CD14-positive monocyte (primary cell): ENCODE results near the gene ACTN4. TPM values are rescaled to one million over a fixed set of nuclear protein-coding genes. Genes with fewer than 3 reads are reported as not detected.

Source experiments
- DNase-seq, 3 donors: peaks; one replicate each; pipeline ENCODE4 v3.0.0-alpha.2; 2011 to 2022
- H2AFZ ChIP-seq: 2 replicates; pipeline ENCODE4 v1.6.0; 2012; ENCODE audit warnings: mild to moderate bottlenecking, low read depth, low read length, inconsistent platforms; ENCODE audit not compliant: insufficient read depth, poor library complexity, severe bottlenecking
- H3K27ac ChIP-seq, 2 donors: 1 replicate in 1 of 2; 2 replicates in 1 of 2; pipeline ENCODE4 v1.5.1; 2012 to 2013; ENCODE audit warnings: low read length in 2 of 2, control low read depth in 1 of 2, inconsistent platforms in 1 of 2, low read depth in 1 of 2, mild to moderate bottlenecking in 1 of 2
- H3K27me3 ChIP-seq, 2 donors: one replicate each; pipeline versions ENCODE4 v1.6.0 to v1.6.1; 2011 to 2013; ENCODE audit warnings: low read length in 2 of 2; ENCODE audit not compliant: control insufficient read depth in 2 of 2, insufficient read depth in 2 of 2
- H3K36me3 ChIP-seq, 2 donors: replicated peaks in 1 of 2; 1 replicate in 1 of 2; 2 replicates in 1 of 2; pipeline versions ENCODE4 v1.5.1 to v1.6.1; 2012 to 2013; ENCODE audit warnings: low read length in 2 of 2, control low read depth in 1 of 2, inconsistent platforms in 1 of 2, mild to moderate bottlenecking in 1 of 2; ENCODE audit not compliant: insufficient read depth in 2 of 2, control insufficient read depth in 1 of 2
- H3K4me1 ChIP-seq, 2 donors: 1 replicate in 1 of 2; 2 replicates in 1 of 2; pipeline versions ENCODE4 v1.5.1 to v1.6.1; 2012 to 2013; ENCODE audit warnings: low read length in 2 of 2, control low read depth in 1 of 2, inconsistent platforms in 1 of 2, mild to moderate bottlenecking in 1 of 2, moderate library complexity in 1 of 2; ENCODE audit not compliant: insufficient read depth in 2 of 2, control insufficient read depth in 1 of 2
- H3K4me2 ChIP-seq: replicated peaks from 2 replicates; pipeline ENCODE3; 2012; ENCODE audit warnings: low read length, moderate library complexity, mild to moderate bottlenecking; ENCODE audit not compliant: poor library complexity, severe bottlenecking; ENCODE audit errors: extremely low read depth
- H3K4me3 ChIP-seq, 3 experiments: fragments of 200-600 bp in 1 of 3; sonication (generic) in 1 of 3; replicated peaks in 1 of 3; 1 replicate in 2 of 3; 2 replicates in 1 of 3; pipeline ENCODE4 v1.5.1; 2011 to 2013; ENCODE audit warnings: low read length in 3 of 3, mild to moderate bottlenecking in 3 of 3, control low read depth in 2 of 3, low read depth in 2 of 3, inconsistent platforms in 1 of 3, moderate library complexity in 1 of 3
- H3K79me2 ChIP-seq: 2 replicates; pipeline ENCODE4 v1.6.0; 2012; ENCODE audit warnings: mild to moderate bottlenecking, control low read depth, inconsistent platforms, low read length, moderate library complexity; ENCODE audit not compliant: insufficient read depth
- H3K9ac ChIP-seq: 2 replicates; pipeline ENCODE4 v1.6.0; 2017; ENCODE audit warnings: low read length, mild to moderate bottlenecking; ENCODE audit not compliant: insufficient read depth, poor library complexity, severe bottlenecking
- H3K9me3 ChIP-seq, 2 donors: replicated peaks in 1 of 2; 1 replicate in 1 of 2; 2 replicates in 1 of 2; pipeline versions ENCODE4 v1.5.1 to v1.6.1; 2012 to 2013; ENCODE audit warnings: low read length in 2 of 2, control low read depth in 1 of 2; ENCODE audit not compliant: control insufficient read depth in 1 of 2, insufficient read depth in 1 of 2
- H4K20me1 ChIP-seq: 2 replicates; pipeline ENCODE4 v1.6.0; 2012; ENCODE audit warnings: mild to moderate bottlenecking, low read length, control low read depth, moderate library complexity; ENCODE audit not compliant: insufficient read depth
- H3K27ac Mint-ChIP-seq, 7 donors: one replicate each; pipeline ENCODE4 v1.8.0; 2020; ENCODE audit warnings: mild to moderate bottlenecking in 7 of 7, mixed read lengths in 7 of 7, moderate library complexity in 6 of 7, inconsistent platforms in 2 of 7
- H3K27me3 Mint-ChIP-seq, 3 donors: one replicate each; pipeline ENCODE4 v1.8.0; 2021 to 2022; ENCODE audit warnings: low read depth in 3 of 3, mild to moderate bottlenecking in 3 of 3, mixed read lengths in 3 of 3, moderate library complexity in 3 of 3, inconsistent platforms in 1 of 3
- H3K36me3 Mint-ChIP-seq, 2 donors: one replicate each; pipeline ENCODE4 v1.8.0; 2020; ENCODE audit warnings: mixed read lengths in 2 of 2, inconsistent platforms in 1 of 2, mild to moderate bottlenecking in 1 of 2
- H3K4me1 Mint-ChIP-seq: one replicate; pipeline ENCODE4 v1.8.0; 2020; ENCODE audit warnings: mild to moderate bottlenecking, mixed read lengths
- H3K4me3 Mint-ChIP-seq, 2 donors: one replicate each; pipeline ENCODE4 v1.8.0; 2020; ENCODE audit warnings: mild to moderate bottlenecking in 2 of 2, mixed read lengths in 2 of 2, moderate library complexity in 1 of 2
- H3K9me3 Mint-ChIP-seq, 7 donors: one replicate each; pipeline ENCODE4 v1.8.0; 2020 to 2022; ENCODE audit warnings: mixed read lengths in 7 of 7, mild to moderate bottlenecking in 6 of 7, moderate library complexity in 6 of 7, inconsistent platforms in 2 of 7
- CTCF ChIP-seq: fragments of 200-600 bp; IDR thresholded peaks from one replicate; pipeline ENCODE4 v1.8.0; 2022; ENCODE audit warnings: antibody characterized with exemption, mild to moderate bottlenecking
- WGBS: methylation state at CpG from one replicate; pipeline ENCODE4 v1.1.5; 2013; ENCODE audit warnings: missing lambda C conversion rate; ENCODE audit not compliant: insufficient coverage; 5-methylcytosine and 5-hydroxymethylcytosine counted together
- intact Hi-C, 2 donors: fragments of 100-400 bp; cut with micrococcal nuclease; formaldehyde crosslinking; loops; one replicate each; pipeline versions ENCODE4 v1.15.0 to v1.15.1; 2023
- polyA plus RNA-seq, 3 donors: library from polyadenylated mRNA; depleted of rRNA in 1 of 3; unstranded in 2 of 3; stranded (reverse) in 1 of 3; fragments of 300-500 nt in 2 of 3; fragments of >200 nt in 1 of 3; fragmentation: Illumina TruSeq in 2 of 3; gene quantifications; 1 replicate in 2 of 3; 2 replicates in 1 of 3; pipeline ENCODE4 v1.2.3, GENCODE V29; 2012 to 2021

The ACTN4 gene
- polyA plus RNA-seq, 3 donors = 8.4 to 177 (median 16.0) TPM

- Histone ChIP-seq H3K9me3 (no peaks in the 10 kb centered on the region), H3K4me1 (no peaks in the 10 kb centered on the region), H3K27ac (no peak overlapping the region), H3K79me2 (no peaks in the 10 kb centered on the region), H3K4me3 (no peak overlapping the region), H3K9ac (no peak overlapping the region), H3K27me3 (no peaks in the 10 kb centered on the region), H4K20me1 (peaks cover 15% of the 10 kb centered on the region), H3K4me2 (no peak overlapping the region), H3K36me3 (peaks cover 88 to 100% of the 10 kb centered on the region in 2 donors), H2AFZ (no peak overlapping the region)
- intact Hi-C loops = no loop called here
- no peak for DNase-seq
- Mint-ChIP-seq H3K4me1 (no peaks in the 10 kb centered on the region), H3K36me3 (peaks cover 82 to 98% of the 10 kb centered on the region in 2 donors), H3K27me3 (no peaks in the 10 kb centered on the region), H3K9me3 (no peaks in the 10 kb centered on the region), H3K27ac (no peak overlapping the region), H3K4me3 (no peak overlapping the region)
- no peak for TF ChIP-seq CTCF
- 98% methylated on average over 10 of the region's 11 CpGs for WGBS
These were observed 70.4 kb downstream of the ACTN4 start for GRCh38 chr19:38717855-38718254.

- Mint-ChIP-seq H3K4me1 (no peaks in the 10 kb centered on the region), H3K27ac (peak overlapping the region in 3 of 7 donors; percentile 42 to 69 (median 65)), H3K9me3 (no peaks in the 10 kb centered on the region), H3K27me3 (peaks cover 0 to 1% (median 0%) of the 10 kb centered on the region in 3 donors), H3K36me3 (peaks cover 84 to 98% of the 10 kb centered on the region in 2 donors), H3K4me3 (no peak overlapping the region)
- H3K79me2 ChIP-seq = no peaks in the 10 kb centered on the region
- 84% methylated on average over 23 of the region's 24 CpGs for WGBS
- peaks cover 16% of the 10 kb centered on the region for H4K20me1 ChIP-seq
- TF ChIP-seq CTCF = no peak
- intact Hi-C loops = no loop called here
- H3K9ac ChIP-seq = no peak overlapping the region
- H3K4me1 ChIP-seq = no peaks in the 10 kb centered on the region
- no peaks in the 10 kb centered on the region for H3K9me3 ChIP-seq
- no peak overlapping the region for H2AFZ ChIP-seq
- H3K4me2 ChIP-seq = no peak overlapping the region
- H3K27ac ChIP-seq = peak overlapping the region in 1 of 2 donors; percentile 20
- peaks cover 91 to 100% of the 10 kb centered on the region in 2 donors for H3K36me3 ChIP-seq
- DNase-seq = no peak
- no peak overlapping the region for H3K4me3 ChIP-seq
- no peaks in the 10 kb centered on the region for H3K27me3 ChIP-seq
These were observed 71.5 kb downstream of the ACTN4 start for GRCh38 chr19:38718747-38719543.
